OCI-LY7 (cell line): Measurements from ENCODE around the gene TEX29.

Experiments used
- EZH2phosphoT487 ChIP-seq: fragments of 200-600 bp; sonication (generic); IDR thresholded peaks from 2 replicates; pipeline ENCODE4 v1.6.1; 2018; ENCODE audit warnings: low read depth, borderline replicate concordance, mild to moderate bottlenecking, mixed run types, antibody characterized with exemption, low read length, moderate library complexity, mixed read lengths
- TF ChIP-seq, protein P1 (sequence below): fragments of 200-600 bp; sonication (generic); conservative IDR thresholded peaks from 2 replicates; pipeline ENCODE4 v1.5.1; 2014; ENCODE audit warnings: mild to moderate bottlenecking, antibody characterized with exemption, low read length, moderate library complexity, mixed read lengths

DNA sequence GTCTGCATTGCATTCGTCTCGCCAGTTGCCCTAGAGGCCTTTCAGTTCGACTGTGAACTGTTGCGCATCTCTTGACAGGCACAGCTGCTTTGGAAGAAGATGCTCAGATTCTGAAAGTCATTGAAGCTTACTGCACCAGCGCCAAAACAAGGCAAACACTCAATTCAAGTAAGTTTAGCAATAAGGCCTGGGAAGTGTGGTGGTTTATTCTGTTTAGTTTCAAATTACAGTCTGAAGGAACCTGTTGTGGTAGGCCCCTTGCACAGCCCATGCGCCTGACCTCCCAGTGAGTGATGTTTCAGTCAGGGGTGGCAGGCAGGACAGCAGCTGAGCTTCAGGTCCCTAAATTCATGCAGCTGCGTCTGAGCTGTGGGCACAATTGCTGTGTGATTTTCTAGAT is 32.2 kb upstream of the TEX29 start:
- TF ChIP-seq EZH2phosphoT487 = no peak
- TF ChIP-seq, protein P1, sequence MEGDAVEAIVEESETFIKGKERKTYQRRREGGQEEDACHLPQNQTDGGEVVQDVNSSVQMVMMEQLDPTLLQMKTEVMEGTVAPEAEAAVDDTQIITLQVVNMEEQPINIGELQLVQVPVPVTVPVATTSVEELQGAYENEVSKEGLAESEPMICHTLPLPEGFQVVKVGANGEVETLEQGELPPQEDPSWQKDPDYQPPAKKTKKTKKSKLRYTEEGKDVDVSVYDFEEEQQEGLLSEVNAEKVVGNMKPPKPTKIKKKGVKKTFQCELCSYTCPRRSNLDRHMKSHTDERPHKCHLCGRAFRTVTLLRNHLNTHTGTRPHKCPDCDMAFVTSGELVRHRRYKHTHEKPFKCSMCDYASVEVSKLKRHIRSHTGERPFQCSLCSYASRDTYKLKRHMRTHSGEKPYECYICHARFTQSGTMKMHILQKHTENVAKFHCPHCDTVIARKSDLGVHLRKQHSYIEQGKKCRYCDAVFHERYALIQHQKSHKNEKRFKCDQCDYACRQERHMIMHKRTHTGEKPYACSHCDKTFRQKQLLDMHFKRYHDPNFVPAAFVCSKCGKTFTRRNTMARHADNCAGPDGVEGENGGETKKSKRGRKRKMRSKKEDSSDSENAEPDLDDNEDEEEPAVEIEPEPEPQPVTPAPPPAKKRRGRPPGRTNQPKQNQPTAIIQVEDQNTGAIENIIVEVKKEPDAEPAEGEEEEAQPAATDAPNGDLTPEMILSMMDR = no peak
